Muscle layer of duodenum (tissue), 2 donors: Measurements from ENCODE around the gene TYW1B.
"Not testable (repeated sequence)": the region's sequence is repeated elsewhere in the genome, so short reads cannot be mapped to it uniquely, and the experiment has no call there.

Experiments
- H3K27ac ChIP-seq: one replicate; pipeline ENCODE4 v1.7.0; 2013; ENCODE audit warnings: mild to moderate bottlenecking, low read length
- H3K27me3 ChIP-seq: one replicate; pipeline ENCODE4 v1.7.0; 2013; ENCODE audit warnings: low read depth, mild to moderate bottlenecking, control low read depth, low read length
- H3K36me3 ChIP-seq, 2 donors: one replicate each; pipeline ENCODE4 v1.7.0; 2013; ENCODE audit warnings: low read length in 2 of 2, control low read depth in 1 of 2, mild to moderate bottlenecking in 1 of 2; ENCODE audit not compliant: insufficient read depth in 2 of 2, control insufficient read depth in 1 of 2
- H3K4me1 ChIP-seq, 2 donors: one replicate each; pipeline ENCODE4 v1.7.0; 2013; ENCODE audit warnings: low read length in 2 of 2, mild to moderate bottlenecking in 2 of 2, control low read depth in 1 of 2, moderate library complexity in 1 of 2; ENCODE audit not compliant: insufficient read depth in 2 of 2, control insufficient read depth in 1 of 2
- H3K4me3 ChIP-seq, 2 donors: one replicate each; pipeline ENCODE4 v1.7.0; 2013; ENCODE audit warnings: low read length in 2 of 2, low read depth in 1 of 2, mild to moderate bottlenecking in 1 of 2
- H3K9me3 ChIP-seq, 2 donors: one replicate each; pipeline ENCODE4 v1.7.0; 2013; ENCODE audit warnings: low read length in 2 of 2, control low read depth in 1 of 2, mild to moderate bottlenecking in 1 of 2; ENCODE audit not compliant: control insufficient read depth in 1 of 2
- donor health status: healthy.

TYW1B gene

GRCh38 chr7:72561988-72562387, 266.0 kb downstream of the TYW1B start:
- not testable (repeated sequence) for H3K27me3 ChIP-seq, H3K36me3 ChIP-seq, H3K4me1 ChIP-seq, H3K27ac ChIP-seq, H3K9me3 ChIP-seq, H3K4me3 ChIP-seq

GRCh38 chr7:72559546-72559945, 268.5 kb downstream of the TYW1B start:
- H3K27me3 ChIP-seq, H3K27ac ChIP-seq, H3K9me3 ChIP-seq, H3K4me3 ChIP-seq, H3K36me3 ChIP-seq, H3K4me1 ChIP-seq: not testable (repeated sequence)

GRCh38 chr7:72556733-72557132, 271.3 kb downstream of the TYW1B start:
- H3K9me3 ChIP-seq, H3K4me1 ChIP-seq, H3K27ac ChIP-seq, H3K36me3 ChIP-seq, H3K4me3 ChIP-seq, H3K27me3 ChIP-seq: not testable (repeated sequence)

DNA sequence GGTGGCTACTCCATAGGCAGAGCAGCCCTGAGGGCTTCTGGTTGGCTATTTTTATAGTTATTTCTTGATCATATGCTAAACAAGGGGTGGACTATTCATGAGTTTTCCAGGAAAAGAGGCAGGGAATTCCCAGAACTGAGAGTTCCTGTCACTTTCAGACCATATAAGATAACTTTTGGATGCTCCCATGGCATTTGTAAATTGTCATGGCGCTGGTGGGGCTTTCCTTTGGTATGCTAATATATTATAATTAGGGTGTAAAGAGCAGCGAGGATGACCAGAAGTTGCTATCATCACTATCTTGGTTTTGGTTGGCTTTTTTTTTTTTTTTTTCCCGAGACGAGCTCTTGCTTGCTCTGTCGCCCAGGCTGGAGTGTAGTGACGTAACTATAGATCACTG, 272.8 kb downstream of the TYW1B start:
- not testable (repeated sequence) for H3K4me1 ChIP-seq, H3K9me3 ChIP-seq, H3K4me3 ChIP-seq, H3K27ac ChIP-seq, H3K36me3 ChIP-seq, H3K27me3 ChIP-seq

GRCh38 chr7:72554401-72554800, 273.6 kb downstream of the TYW1B start:
- not testable (repeated sequence) for H3K27ac ChIP-seq, H3K4me1 ChIP-seq, H3K36me3 ChIP-seq, H3K9me3 ChIP-seq, H3K4me3 ChIP-seq, H3K27me3 ChIP-seq

DNA sequence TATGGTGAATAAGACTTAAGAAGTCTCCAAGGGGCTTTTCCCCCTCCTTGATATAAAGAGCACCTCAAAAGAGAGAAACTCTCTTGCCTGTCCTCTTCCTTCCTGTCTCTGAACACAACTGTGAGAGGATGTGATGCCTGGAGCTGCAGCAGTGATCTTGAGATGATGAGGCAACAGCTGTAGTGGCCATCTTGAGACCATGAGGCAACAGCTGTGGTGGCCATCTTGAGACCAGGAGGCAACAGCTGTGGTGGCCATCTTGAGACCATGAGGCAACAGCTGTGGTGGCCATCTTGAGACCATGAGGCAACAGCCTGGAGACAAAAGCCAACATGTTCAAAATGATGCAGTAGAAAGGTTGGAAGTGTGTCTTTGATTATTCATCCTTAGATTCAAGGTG, 277.5 kb downstream of the TYW1B start:
- H3K27me3 ChIP-seq, H3K27ac ChIP-seq: not testable (repeated sequence)

GRCh38 chr7:72546586-72547237, 281.3 kb downstream of the TYW1B start:
- not testable (repeated sequence) for H3K4me3 ChIP-seq, H3K27me3 ChIP-seq, H3K4me1 ChIP-seq, H3K27ac ChIP-seq, H3K36me3 ChIP-seq, H3K9me3 ChIP-seq

More for the DNA sequence above, 277.5 kb downstream of the TYW1B start:
- not testable (repeated sequence) for H3K36me3 ChIP-seq, H3K4me1 ChIP-seq, H3K9me3 ChIP-seq, H3K4me3 ChIP-seq

DNA sequence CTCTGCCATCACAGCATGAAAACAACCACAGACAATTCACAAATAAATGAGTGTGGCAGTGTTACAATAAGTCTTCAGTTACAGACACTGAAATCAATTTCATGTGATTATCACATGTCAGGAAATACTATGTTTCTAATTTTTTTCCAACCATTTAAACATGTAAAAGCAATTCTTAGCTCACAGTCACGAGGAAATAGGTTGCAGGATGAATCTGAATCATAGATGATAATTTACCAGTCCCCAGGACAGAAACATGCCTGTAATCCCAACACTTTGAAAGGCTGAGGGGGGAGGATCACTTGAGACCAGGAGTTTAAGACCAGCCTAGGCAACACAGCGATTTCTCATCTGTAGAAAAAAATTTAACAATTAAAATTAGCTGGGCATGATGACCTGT, 283.5 kb downstream of the TYW1B start:
- H3K4me1 ChIP-seq, H3K27me3 ChIP-seq, H3K4me3 ChIP-seq, H3K9me3 ChIP-seq, H3K27ac ChIP-seq, H3K36me3 ChIP-seq: not testable (repeated sequence)

- Histone ChIP-seq H3K36me3 (no peaks in the 10 kb centered on the region), H3K9me3 (no peaks in the 10 kb centered on the region), H3K27me3 (no peaks in the 10 kb centered on the region), H3K27ac (no peak overlapping the region), H3K4me3 (no peak overlapping the region), H3K4me1 (no peaks in the 10 kb centered on the region)
Measured at GRCh38 chr7:72540923-72541322, 287.1 kb downstream of the TYW1B start.

DNA sequence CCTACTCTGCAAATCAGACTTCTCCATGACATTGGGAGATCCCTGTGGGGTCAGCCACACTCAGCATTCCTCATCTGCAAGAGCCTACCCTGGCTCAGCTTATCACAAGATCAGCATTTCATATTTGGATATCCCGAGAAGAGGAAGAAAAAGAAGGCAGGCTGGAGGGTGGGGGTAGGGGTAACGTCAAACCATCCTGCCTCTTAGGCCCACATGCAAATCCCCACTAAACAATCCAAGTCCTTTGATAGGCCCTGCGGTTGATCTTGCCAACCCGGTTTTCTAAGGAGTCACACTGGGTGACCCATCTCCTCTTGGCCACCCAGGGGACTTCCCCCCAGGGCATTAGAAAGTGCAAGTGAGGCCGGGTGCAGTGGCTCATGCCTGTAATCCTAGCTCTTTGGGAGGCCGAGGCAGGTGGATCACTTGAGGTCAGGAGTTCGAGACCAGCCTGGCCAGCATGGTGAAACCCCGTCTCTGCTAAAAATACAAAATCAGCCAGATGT, 287.8 kb downstream of the TYW1B start:
- H3K27me3 ChIP-seq, result no peaks in the 10 kb centered on the region
- H3K36me3 ChIP-seq, result no peaks in the 10 kb centered on the region
- no peak overlapping the region for H3K4me3 ChIP-seq
- H3K27ac ChIP-seq, result no peak overlapping the region
- H3K4me1 ChIP-seq, result no peaks in the 10 kb centered on the region
- H3K9me3 ChIP-seq, result no peaks in the 10 kb centered on the region

GRCh38 chr7:72539702-72540101, 288.3 kb downstream of the TYW1B start:
- H3K4me3 ChIP-seq, result no peak overlapping the region
- no peaks in the 10 kb centered on the region for H3K36me3 ChIP-seq
- no peak overlapping the region for H3K27ac ChIP-seq
- no peaks in the 10 kb centered on the region for H3K9me3 ChIP-seq
- H3K4me1 ChIP-seq, result no peaks in the 10 kb centered on the region
- no peaks in the 10 kb centered on the region for H3K27me3 ChIP-seq

DNA sequence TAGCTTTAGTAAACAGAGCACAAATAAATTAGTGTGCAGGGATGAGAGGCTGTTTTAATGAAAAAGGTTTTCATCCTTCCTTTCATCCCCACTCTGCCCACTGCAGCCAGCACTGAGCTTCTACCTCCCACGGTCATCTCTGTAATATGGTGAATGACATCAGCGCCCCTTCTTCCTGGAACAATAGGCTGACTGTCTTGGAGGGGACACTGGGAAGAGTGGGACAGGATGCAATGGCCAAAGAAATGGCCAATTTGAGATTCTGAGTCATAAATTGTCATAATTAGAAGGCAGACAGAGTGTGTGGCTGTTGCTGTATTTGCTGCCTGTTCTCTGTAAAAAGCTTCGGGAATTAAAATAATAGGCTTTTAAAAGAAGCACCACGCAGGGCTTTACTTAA, 289.1 kb downstream of the TYW1B start:
- Histone ChIP-seq H3K36me3 (no peaks in the 10 kb centered on the region), H3K27me3 (no peaks in the 10 kb centered on the region), H3K4me3 (no peak overlapping the region), H3K9me3 (no peaks in the 10 kb centered on the region), H3K27ac (no peak overlapping the region), H3K4me1 (no peaks in the 10 kb centered on the region)
